OCI-LY3 (cell line): ENCODE data around the gene USP32.

Experiments
- EZH2phosphoT487 ChIP-seq: fragments of 200-600 bp; shearing (Covaris generic); IDR thresholded peaks from 2 replicates; pipeline ENCODE4 v1.6.1; 2018; ENCODE audit warnings: antibody characterized with exemption, mixed run types, low read depth
- TF ChIP-seq, protein P1 (sequence below): fragments of 200-600, 300-600 bp; sonication (generic); IDR thresholded peaks from 2 replicates; pipeline ENCODE4 v1.5.1; 2014; ENCODE audit warnings: antibody characterized with exemption, low read length, low read depth

DNA sequence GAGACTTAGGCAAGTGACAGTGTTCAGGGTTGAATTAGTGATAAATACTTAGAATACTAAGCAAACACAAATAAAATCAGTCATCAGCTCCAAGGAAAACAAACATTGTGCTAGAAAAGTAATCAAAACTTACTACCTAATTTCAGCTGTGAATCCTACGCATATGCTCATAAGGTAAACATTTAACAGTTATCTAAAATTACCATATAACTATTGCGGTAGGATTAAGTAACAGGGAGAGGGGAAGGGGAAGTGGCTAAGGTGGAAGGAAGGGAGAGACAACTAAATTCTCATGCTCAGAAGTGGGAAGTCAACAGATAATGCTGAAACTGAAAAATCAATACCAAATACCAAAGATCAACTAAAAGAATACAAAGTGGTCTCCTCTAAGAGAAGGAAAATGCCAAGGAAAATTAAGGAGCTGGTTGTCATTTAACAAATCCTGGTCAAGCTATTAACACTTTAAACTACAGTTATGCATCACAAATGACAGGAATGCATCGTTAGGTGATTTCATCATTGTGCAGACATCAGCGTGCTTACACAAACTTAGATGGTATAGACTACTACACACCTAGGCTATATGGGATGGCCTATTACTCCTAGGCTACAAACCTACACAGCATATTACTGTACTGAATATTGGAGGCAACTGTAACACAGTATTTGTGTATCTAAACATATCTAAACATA is 20.0 kb downstream of the USP32 start:
- TF ChIP-seq, protein P1, sequence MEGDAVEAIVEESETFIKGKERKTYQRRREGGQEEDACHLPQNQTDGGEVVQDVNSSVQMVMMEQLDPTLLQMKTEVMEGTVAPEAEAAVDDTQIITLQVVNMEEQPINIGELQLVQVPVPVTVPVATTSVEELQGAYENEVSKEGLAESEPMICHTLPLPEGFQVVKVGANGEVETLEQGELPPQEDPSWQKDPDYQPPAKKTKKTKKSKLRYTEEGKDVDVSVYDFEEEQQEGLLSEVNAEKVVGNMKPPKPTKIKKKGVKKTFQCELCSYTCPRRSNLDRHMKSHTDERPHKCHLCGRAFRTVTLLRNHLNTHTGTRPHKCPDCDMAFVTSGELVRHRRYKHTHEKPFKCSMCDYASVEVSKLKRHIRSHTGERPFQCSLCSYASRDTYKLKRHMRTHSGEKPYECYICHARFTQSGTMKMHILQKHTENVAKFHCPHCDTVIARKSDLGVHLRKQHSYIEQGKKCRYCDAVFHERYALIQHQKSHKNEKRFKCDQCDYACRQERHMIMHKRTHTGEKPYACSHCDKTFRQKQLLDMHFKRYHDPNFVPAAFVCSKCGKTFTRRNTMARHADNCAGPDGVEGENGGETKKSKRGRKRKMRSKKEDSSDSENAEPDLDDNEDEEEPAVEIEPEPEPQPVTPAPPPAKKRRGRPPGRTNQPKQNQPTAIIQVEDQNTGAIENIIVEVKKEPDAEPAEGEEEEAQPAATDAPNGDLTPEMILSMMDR = no peak
- TF ChIP-seq EZH2phosphoT487 = no peak
